Activated CD4-positive, CD25-positive, alpha-beta regulatory T cell treated with anti-CD3 and anti-CD28 coated beads, Interleukin-2, amount 50 U/mL, for 72 hours (primary cell): ENCODE data around the gene ARHGAP8.

ENCODE experiments used
- DNase-seq: peaks from one replicate; pipeline ENCODE4 v3.0.0; 2021

The ARHGAP8 gene

DNA sequence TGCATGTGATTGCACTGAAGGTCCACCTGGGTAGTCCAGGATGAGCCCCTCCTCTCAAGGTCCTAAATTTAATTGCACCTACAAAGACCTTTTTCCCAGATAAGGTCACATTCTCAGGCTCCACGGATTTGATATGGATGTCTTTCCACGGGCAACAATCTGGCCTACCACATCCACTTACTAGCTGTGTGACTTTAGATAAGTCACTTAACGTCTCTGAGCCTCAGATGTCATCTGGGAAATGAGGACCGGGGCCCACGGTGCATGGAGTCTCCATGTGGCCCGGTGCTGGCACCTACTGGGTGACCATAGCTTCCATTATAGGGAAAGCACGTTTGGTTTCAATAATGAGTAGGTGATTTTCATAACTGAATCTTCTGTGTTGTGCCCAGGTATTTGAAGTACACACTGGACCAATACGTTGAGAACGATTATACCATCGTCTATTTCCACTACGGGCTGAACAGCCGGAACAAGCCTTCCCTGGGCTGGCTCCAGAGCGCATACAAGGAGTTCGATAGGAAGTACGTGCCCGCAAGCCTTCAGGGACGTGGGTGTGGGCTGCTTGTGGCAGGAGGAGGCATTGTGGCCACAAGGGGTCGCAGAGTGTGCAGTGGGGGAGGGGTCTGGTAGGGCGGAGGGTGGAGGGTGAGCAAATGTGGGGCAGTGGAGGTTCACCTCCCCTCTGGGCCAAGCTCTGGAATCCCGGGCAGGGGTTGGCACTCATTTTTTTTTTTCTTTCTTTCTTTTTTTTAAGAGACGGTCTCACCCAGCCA lies 55.7 kb downstream of the ARHGAP8 start:
- no peak for DNase-seq

DNA sequence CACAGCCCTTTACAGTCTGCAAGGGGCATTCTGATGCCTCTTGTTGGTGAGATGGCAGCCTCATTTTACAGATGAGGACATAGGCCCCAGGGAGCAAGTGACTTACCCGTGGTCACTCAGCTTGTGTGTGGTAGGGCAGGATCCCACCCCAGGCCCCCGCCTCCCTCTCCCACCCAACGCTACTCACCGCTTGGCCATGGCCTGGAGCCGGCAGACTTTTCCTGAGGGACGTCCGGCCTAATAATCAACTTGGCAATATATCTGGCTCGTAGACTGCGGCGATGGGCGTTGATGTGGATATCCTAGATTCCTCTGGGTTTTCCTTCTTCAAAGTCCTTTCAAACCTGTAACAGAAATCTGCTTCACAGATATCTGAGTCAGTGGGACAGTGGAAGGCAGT lies 57.1 kb downstream of the ARHGAP8 start:
- DNase-seq = no peak

DNA sequence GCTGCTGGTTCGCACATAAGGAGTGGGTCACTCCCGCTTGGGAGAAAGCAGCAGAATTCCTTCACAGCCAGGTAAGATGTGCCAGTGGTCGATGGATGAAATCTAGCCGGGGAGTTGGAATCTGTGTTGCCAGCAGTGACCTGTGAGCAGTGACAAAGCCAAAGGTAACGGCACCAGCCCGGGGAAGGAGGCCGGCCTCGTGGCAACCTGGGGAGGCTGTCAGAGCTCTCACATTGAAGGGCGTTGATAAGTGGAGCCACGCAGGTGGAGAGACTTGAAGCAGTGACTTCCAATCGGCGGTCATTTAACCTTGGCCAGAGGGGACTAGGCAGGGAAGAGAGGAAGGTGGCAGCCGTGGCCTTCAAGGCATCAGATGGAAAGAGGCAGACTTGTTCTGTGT lies 58.8 kb downstream of the ARHGAP8 start:
- DNase-seq = no peak

DNA sequence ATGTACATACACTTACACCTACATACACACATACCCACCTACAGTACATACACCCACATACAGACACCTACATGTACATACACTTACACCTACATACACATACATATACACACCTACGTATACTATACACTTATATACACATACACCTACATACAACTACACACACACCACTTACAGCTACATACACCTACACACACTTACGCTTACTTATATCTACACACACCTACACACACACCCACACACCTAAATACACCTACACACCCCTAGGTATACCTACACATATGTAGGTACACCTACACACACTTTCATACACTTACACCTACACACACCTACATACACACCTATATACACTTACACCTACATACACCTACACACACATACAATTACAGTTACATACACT lies 61.0 kb downstream of the ARHGAP8 start:
- no peak for DNase-seq

DNA sequence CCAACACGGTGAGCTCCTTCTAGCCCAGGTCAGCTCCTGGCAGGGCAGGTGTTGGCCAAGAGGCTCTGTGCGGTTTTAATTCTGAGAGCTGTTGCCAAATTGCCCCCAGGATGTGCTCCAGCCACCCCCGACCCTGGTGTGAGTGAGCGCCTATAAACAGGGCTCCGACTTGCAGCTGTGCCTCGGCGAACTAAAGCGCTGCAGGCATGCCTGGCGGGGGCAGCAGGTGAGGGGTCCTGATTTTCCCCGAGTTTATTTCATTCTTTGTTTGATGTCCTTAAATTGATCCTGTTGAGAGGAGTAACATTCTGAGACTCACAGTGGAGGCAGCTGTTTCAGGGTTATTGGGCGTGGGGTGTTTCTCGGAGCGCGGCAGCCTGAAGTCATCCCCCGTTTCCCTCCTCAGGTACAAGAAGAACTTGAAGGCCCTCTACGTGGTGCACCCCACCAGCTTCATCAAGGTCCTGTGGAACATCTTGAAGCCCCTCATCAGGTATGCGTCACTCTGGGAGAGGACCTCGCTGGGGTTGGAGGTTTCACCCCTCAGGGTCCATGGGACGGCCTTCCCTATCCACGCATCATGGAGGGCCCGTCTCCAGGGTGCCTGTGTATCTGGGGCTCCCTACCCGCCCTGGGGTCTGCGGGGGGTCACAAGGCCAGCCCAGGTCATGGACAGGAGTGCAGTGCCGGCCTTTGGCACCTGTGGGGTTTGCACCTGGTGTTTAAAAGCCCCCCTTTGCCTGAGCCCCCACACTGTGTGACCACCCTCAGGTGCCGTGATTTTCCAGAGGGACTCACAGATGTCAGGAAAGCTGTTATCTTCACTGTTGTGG lies 62.1 kb downstream of the ARHGAP8 start:
- no peak for DNase-seq

DNA sequence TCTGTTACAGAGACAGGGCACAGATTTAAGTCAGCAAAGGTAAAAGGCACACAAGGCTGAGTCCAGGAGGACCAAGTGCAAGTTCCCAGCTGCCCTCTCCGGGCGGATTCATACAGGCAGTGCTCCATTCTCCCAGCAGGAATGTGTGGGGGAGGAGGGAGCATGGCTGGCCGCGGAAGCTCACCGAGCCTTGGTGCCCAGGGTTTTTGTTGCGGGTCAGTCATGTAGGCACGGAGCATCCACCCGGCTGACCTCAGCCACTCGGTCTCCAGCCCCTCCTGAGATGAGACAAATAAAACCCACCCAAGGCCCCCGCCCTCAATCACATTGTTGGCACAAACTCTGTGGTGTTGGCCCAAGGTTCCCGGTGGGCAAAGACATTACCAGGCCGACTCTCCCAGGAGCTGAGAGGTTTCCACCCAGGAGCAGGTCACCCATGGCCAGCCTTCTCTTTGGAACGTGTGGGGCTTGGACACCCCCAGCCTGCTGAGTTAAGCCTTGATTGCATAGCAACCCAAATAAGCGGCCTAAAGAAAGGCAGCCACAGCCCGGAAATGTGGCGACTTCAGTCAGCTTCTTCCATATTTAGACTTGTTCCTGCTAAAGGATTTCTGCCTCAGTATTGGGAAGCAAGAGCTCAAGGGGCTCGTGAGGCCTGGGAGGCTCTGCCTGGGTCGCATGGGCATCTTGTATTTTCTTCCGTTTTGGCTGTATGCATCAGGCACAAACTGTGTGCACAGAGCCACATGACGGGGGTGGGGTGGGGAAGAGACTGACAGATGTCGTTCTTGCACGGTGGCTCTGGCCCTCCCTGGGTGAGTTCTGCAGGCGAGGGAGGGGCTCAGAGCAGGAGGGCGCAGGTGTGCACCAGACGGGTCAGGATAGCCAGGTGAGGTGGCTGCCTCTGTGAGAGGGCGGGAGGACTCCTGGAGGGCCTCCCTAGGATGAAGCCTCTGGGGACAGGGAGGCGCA lies 63.0 kb downstream of the ARHGAP8 start:
- DNase-seq = no peak

DNA sequence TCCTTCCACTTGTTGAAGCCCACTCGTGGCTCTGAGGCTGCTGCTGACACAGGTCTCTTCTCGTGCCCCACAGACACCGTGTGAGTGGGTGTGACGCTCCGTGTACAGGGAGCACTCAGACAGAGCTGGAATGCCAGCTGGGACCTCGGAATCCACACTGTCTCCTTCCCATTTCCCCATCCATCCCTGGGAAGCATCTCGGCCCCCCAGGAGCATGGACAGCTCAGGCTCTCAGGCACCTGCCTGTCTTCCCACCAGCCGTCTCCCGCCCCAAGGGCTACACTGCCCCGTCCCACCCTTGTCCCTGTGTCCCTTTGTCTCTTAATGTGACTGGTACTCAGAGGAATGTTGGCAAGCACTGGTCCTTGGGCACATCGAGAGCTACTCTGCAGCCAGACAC lies 63.8 kb downstream of the ARHGAP8 start:
- DNase-seq = no peak

DNA sequence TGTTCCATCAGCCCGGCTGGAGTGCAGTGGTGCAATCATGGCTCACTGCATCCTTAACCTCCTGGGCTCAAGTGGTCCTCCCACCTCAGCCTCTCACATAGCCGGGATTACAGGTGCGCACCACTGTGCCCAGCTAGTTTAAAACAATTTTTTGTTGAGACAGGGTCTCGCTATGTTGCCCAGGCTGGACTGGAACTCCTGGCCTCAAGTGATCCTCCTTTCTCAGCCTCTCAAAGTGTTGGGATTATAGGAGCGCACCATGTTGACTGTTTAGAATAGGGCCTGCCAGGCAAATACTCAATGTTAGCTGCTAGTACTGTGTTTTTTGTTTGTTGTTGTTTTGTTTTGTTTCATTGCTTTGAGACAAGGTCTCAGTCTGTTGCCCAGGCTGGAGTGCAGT lies 66.4 kb downstream of the ARHGAP8 start:
- DNase-seq = no peak

DNA sequence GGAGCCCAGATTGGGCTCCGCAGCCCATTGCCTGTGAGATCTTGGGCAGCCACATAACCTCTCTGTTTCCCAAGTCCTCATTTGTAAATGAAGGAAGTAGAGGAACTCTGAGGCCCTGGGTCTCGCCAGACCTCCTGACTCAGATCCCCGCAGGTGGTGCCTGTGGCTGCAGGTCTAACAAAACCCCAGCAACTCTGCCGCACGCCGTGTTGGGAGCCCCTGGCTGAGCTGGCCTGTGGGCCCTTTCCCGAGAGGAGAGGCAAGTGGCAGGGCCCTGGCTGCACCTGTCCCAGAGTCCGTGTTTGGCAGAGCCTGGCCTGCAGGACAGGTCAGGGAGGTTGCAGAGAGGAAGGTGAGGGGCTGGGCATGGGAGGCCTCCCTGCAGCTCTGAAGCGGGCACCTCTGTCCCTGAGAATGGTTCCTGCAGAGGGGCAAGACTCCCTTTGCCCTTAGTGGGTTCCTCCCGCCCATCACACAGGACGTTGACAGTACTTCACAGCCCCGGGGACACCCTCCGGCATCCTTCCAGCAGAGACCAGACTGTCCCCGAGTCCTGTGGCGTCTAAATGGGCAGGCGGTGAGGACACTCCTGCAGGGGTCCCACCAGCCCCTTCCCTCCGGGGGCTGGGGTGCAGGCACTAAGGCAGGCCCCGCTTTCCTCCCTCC lies 67.7 kb downstream of the ARHGAP8 start:
- no peak for DNase-seq

DNA sequence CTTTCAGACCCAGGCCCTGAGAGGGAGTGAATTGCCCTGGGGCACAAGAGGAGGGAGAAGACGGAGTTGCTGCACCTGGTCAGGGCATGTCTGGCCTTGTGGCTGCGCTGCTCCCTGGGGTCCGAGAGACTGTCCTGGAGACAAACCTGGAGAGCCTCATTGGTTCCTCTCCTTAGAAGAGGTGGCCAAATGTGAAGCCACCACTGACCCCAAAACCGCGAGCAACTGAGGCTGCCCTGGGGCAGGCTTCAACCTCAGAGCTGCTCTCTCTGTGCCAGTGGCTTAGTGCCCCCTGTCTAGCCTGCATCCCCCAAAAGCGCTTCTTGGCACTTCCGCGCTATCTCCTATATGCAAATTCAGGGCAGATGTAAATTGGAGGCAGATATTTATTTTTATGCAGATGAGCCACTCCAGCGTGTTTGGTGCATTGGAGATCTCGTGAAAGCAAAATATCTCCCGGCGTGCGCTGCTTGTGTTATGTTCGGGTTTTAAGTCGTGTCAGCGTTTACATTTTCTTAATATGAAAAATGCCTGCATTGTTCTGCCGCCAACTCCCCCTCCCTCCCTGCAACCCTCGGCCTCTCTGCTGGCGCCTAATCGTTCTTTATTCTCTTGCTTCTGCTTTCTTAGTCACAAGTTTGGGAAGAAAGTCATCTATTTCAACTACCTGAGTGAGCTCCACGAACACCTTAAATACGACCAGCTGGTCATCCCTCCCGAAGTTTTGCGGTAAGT lies 69.5 kb downstream of the ARHGAP8 start:
- DNase-seq = no peak

DNA sequence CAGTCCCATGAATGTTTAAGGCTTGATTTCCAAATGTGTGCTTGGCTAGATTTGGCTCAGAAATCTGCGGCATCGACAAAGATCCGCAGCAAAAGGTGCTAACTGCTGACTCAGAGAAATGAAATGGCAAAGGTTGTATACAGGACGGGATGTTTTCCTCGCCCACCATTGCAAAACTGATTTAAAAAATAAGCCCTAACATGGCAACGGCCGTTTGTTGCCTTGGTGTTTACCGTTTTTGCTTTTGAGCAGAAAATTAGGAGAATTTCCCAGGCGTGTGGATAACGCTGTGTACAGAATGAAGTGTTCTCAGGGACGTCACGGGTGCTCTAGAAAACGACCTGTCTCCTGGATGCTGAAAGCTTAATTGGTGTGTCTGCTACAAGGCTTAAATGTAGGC lies 70.2 kb downstream of the ARHGAP8 start:
- no peak for DNase-seq

DNA sequence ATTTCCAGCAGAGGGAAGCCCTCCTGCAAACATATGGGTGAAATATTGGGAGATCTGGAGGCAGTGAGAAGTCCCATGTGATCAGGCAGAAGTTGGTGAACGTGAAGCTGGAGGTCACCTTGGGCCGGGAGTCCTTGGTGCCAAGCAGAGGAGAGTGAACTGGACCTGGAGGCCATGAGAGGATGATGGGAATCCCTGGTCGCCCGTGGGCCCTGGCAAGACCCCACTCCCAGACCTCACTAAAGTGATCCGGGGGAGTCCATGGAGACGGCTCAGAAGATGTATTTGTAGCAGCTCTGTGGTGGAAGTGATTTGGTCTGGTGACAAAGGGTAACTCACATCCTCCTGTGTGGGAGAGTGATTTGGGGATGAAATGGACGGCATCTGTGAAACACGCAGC lies 71.0 kb downstream of the ARHGAP8 start:
- no peak for DNase-seq

DNA sequence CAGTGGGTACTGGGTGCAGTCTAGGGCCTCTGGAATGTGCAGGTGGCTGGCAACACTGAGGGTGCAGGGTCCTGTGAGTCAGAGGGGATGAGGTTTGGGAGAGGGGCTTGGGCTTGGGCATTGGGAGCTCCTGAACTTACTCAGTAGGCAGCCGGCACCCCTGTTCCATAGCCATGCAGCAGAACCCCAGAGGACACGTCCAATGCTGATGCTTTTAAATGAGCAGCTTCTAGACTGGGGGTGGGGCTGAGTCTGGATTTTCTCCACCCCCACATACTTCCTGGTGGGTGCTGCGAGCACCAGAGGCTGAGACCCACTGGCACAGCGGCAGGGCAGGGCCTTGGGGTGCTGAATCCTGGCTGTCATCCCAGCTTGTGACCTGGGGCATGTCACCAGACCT lies 71.4 kb downstream of the ARHGAP8 start:
- DNase-seq = no peak

DNA sequence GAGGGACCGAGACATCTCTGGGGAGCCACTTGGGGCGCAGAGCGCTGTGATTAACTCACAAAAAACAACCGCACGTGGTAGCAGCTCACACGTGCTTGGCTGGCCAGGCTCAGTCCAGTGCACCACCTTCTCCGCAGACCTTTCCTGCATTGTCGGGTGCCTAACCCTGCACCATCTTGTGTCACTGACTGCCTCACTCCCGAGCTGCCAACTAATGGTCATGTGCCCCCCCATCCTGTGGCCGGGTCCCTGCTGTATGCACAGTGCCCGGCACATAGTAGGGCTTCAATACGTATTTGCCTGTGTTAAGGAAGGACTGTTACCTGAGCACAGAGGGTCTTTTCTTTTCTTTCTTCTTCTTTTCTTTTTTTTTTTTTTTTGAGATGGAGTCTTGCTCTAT lies 71.9 kb downstream of the ARHGAP8 start:
- DNase-seq = no peak

DNA sequence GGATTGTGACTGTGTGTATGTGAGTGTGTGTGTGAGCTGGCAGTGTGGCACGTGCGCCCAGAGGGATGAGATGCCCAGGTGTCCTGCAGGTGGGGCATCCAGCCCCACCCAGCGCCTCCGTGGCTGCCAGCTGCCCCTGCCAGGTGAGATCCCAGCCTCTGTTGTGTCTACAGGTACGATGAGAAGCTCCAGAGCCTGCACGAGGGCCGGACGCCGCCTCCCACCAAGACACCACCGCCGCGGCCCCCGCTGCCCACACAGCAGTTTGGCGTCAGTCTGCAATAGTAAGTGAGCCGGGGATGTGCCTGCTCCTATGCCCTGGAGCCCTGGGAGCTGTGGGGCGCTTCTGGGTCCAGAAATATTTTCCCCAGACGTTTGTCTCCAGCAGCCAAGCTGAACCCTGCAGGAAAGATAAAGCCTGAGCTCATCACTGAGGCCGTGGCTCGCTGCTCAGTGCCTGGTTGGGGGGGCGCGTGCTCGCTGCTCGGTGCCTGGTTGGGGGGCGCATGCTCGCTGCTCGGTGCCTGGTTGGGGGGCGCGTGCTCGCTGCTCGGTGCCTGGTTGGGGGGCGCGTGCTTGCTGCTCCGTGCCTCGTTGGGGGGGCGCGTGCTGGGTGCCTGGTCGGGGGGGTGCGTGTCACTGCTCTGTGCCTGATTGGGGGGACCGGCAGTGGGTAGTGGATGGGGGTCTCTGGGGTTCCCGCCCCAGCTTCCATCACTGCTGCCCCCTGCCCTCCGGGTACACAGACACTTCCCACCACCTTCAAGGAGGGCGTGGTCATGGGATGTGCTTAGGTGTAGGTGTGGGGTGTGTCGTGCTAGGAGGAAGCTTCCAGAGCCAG lies 73.2 kb downstream of the ARHGAP8 start:
- DNase-seq = no peak

DNA sequence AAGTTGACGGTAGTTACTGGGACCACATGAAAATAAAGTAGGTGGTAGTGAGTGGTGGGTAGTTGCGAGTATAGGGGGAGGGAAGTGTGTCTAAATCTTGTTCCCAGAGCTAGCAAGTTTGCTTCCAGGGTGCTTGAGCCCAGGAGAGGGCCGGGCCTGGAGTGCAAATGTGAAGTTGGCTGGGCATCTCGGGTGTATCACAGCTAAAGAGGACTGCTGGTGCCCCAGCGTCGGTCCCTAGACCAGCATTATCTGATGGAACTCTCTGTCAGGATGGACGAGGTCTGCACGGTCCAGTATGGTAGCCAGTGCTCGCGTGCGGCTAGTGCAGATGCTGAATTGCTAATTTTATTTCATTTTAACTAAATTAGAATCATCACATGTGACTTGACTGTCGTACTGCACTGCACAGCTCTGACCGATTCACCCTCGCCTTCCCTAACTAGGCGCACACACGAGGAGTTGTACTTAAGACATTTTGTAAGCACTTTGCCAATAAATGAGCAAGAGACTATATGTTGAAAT lies 75.4 kb downstream of the ARHGAP8 start:
- DNase-seq = no peak

DNA sequence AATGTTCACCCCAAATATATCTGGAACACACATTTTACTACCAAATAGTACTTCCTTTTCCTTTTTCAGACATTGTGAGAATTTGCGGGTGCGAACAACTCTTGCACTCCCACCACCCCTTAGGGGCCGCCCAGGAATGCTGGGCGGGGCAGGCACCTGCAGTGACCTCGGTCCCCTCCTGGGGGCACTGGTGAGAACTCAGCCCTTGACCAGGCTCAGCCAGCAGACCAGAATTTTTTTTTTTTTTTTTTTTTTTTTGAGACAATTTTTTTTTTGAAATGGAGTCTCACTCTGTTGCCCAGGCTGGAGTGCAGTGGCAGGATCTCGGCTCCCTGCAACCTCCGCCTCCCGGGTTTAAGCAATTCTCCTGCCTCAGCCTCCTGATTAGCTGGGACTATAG lies 75.8 kb downstream of the ARHGAP8 start:
- DNase-seq = peak; percentile 36

DNA sequence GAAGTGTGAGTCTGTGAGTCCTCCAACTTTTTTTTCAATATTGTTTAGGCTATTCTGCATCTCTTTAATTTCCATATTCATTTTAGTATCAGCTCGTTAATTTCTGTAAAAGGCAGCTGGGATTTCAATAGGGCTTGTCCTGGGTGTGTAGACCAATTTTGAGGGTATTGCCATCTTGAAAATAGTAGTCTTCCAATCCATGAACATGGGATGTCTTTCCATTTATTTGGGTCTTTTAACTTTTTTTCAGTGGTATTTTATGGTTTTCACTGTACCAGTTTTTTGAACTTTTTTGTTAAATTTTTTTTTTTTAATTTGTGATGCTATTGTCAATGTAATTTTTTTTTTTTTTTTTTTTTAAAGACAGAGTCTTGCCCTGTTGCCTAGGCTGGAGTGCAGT lies 79.5 kb downstream of the ARHGAP8 start:
- no peak for DNase-seq

DNA sequence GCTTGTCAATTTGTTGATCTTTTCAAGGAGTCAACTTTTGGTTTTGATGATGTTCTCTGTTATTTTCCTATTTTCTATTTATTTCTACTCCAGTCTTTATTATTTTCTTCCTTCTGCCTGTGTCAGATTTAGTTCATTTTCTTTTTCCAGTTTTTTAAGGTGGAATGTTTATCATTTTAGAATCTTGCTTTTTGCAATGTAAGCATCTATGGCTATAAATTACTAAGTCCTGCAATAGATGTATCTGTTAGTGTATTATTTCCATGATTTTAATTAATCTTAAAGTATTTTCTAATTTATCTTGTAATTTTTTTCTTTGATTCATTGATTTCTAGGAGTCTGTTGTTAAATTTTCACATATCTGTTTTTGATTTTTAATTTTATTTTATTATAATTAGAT lies 81.7 kb downstream of the ARHGAP8 start:
- no peak for DNase-seq

DNA sequence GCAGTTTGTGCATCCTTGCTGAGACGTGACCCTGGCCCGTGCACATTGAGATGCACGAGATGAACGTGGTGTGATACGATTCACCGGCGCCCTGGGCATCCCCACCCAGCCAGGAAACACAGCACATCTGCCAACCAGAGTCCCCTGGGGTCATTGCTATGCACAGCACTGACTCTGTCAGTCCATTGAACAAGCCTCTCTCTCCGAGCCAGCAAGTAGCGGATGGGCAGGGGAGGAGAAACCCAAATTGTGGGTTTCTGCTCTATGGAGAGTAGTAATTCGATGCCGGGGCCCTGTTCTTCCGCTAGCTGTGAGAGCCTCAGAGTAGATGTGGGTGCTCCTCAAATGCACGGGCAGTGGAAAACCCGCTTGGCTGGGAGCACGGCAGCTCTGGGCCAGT lies 85.1 kb downstream of the ARHGAP8 start:
- DNase-seq = no peak
